Measurements from ENCODE around the gene FAM47E. TPM values are rescaled to one million over a fixed set of nuclear protein-coding genes. Genes with fewer than 3 reads are reported as not detected.

Gene FAM47E
- total RNA-seq, 1 experiment from 2014 or later: not detected

- DNase-seq (ENCODE audit: low read depth): peak; percentile 90
Measured at GRCh38 chr4:76301068-76301774, 49.7 kb downstream of the FAM47E start.

- DNase-seq (ENCODE audit: low read depth): no peak
Measured at GRCh38 chr4:76301775-76302162, 50.2 kb downstream of the FAM47E start.

- no peak for DNase-seq (ENCODE audit: low read depth)
Measured at GRCh38 chr4:76302826-76303438, 51.4 kb downstream of the FAM47E start.

GRCh38 chr4:76305033-76305687, 53.6 kb downstream of the FAM47E start:
- DNase-seq (ENCODE audit: low read depth): no peak

DNA sequence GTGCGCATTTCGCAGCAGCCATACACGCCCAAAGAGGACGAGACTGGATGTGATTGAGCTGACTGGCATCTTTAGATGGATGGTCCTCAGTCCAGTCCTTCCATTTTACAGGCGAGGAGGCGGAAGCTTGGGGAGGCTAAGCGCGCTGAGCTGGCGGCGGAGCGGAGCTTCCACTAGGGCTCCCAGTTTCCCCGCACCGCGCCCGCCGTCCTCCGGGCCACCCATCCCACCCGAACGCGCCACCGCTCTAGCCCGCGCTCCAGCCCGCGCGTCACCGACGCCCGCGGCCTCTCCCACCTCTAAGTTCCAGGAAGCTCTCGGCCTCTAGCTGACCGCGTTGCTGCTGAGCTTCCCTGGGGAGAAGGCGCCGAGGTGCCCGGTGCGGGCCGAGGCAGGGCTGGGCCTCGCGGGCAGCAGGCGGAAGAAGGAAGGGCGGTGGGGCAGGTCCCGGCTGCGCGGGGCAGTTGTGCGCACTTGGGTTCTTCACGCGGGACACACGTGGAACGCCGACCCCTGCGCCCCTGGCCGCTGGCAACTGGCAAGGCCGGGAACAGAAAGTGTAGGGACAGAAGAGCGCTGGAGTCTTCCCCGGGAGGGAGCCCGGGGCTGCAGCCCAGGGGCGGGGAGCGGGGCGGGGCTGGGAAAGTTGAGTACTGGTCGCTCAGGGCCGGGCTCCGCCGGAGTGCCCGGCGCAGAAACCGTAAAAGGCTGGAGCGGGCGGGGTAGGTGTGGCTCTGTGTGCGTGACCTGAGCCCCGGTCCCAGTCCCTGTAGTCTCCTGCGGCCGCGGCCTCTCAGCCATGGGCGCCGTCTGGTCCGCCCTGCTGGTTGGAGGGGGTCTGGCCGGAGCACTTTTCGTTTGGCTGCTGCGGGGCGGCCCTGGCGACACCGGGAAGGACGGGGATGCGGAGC, 54.7 kb downstream of the FAM47E start, which contains the start of gene STBD1:
TSS of gene STBD1 (plus strand) at position 763 of the 911 bp plus-strand sequence. CDS start at position 800, 37 bp downstream.
- DNase-seq (ENCODE audit: low read depth): peak; percentile 60

DNA sequence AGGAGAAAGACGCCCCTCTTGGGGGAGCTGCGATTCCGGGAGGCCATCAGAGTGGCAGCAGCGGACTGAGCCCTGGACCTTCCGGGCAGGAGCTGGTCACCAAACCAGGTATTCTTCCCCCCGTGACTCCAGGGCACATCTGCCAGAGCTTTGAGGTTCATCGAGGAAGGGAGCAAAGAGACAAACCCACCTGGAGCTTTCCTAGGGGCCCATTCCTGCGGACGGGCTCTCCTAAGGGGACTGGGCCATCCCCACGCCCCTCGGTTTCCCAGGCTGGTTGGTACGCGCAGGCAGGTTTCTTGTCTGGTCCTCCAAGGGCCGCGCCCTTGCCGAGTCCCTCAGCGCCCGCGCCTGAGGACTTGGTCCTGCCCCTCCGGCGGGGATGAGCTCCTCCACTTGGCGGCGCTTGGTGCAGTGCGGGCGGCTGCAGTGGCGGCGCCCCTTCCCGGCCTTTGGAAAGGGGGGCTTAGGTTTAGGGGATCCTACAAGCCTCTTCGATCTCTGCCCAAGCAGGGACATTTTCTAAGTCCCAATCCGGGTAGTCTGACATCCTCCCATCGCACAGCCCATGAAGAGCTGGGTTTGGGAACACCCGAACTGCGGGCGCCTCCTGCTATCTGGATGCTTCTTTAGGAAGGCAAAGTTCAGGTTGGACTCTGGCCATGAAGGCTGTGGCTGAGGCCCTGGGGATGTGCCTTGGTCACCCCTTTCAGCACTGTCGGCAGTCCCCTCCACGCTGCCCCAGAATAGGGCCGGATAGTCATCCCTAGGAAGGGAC, 55.5 kb downstream of the FAM47E start:
- peak; percentile 52 for DNase-seq (ENCODE audit: low read depth)

DNA sequence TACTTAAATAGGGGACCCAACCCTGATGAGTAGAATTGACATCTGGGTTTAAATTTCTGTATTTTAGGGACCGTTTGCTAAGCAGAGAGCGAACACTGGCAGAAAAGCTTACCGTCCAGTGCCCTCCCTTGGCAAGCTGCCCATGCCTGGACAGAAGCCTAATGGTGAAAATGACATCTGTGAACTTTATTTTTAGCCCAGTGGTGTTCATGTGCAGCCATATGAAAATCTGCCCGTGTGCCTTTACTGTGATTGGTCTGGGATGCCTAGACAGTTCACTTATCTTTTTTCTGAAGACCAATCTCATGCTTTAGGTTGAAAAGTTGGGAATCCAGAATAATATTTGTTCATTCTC, 56.1 kb downstream of the FAM47E start:
- no peak for DNase-seq (ENCODE audit: low read depth)

GRCh38 chr4:76308548-76308947, 57.0 kb downstream of the FAM47E start:
- no peak for DNase-seq (ENCODE audit: low read depth)

GRCh38 chr4:76309939-76310550, 58.5 kb downstream of the FAM47E start:
- no peak for DNase-seq (ENCODE audit: low read depth)

GRCh38 chr4:76310683-76311082, 59.2 kb downstream of the FAM47E start:
- DNase-seq (ENCODE audit: low read depth): no peak

GRCh38 chr4:76311896-76312331, 60.4 kb downstream of the FAM47E start:
- no peak for DNase-seq (ENCODE audit: low read depth)

DNA sequence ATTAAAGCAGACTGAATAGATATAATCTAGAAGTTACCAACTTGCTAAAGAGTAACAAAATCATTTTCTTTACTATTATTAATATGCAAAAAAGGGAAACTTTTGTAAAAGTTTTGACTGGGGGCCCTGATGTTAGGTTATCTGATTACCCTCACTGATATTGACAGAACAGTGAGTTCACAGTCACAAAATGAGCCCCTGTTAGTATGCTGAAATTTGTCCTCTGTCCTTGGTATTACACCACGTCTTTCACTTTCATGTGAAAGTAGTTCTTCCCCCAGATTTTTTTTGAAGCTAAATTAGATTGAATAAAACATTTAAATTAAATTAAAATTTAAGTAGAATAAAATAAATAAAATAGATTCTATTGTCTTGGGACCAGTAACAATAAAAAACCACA, 60.9 kb downstream of the FAM47E start:
- DNase-seq (ENCODE audit: low read depth): no peak

DNA sequence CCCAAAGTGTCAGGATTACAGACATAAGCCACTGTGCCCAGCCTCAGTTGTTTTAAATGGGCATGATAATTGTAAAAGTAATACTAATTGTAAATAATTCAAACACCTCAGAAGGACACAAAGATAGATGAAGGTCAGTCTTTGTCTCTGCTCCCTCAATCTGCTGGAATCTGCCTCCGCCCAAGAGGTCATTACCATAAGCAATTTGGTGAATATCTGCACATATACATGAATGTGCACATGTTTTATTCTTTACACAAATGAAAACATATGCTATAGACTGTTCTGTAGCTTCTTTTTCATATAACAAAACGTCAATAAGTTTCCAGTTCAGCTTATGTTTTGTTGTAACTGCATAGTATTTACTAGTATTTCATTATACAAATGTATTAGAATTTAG, 62.0 kb downstream of the FAM47E start:
- no peak for DNase-seq (ENCODE audit: low read depth)

GRCh38 chr4:76315267-76315918, 63.9 kb downstream of the FAM47E start:
- no peak for DNase-seq (ENCODE audit: low read depth)

- DNase-seq (ENCODE audit: low read depth): no peak
Measured at GRCh38 chr4:76316131-76316530, 64.6 kb downstream of the FAM47E start.

DNA sequence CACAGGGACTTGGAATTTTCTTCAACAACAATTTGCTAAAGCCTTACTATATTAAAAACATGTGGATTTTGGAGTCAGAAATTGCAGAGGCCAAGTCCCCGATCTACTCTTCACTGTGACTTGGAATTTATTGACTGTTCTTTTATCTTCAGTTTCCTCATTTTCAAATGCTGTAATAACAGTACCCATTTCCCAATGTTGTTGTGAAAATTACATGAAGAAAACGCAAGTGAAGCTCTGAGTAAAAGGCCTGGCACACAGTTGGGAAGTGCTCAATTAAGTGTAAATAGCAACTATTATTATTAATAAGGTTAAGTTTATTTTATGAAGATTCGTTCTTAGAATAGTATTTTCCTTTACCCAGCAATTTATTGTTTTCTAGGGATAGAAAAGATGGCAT, 70.7 kb downstream of the FAM47E start:
- DNase-seq (ENCODE audit: low read depth): no peak

GRCh38 chr4:76325072-76325471, 73.6 kb downstream of the FAM47E start:
- DNase-seq (ENCODE audit: low read depth): no peak

GRCh38 chr4:76326515-76326914, 75.0 kb downstream of the FAM47E start:
- no peak for DNase-seq (ENCODE audit: low read depth)
